SK-N-SH (cell line): ENCODE results near the gene MID1.

Experiments
- CTCF ChIP-seq: fragments of 200-600 bp; sonication (generic); IDR thresholded peaks from 2 replicates; pipeline ENCODE4 v1.6.1; 2017; ENCODE audit warnings: antibody characterized with exemption, mild to moderate bottlenecking, moderate library complexity
- ELF1 ChIP-seq: IDR thresholded peaks from 2 replicates; pipeline ENCODE4 v1.4.0; 2012
- EZH2phosphoT487 ChIP-seq: fragments of 200-600 bp; sonication (generic); IDR thresholded peaks from 2 replicates; pipeline ENCODE4 v1.6.1; 2017; ENCODE audit warnings: low read depth, mixed run types, mild to moderate bottlenecking, antibody characterized with exemption, moderate library complexity, borderline replicate concordance
- GABPA ChIP-seq: IDR thresholded peaks from 2 replicates; pipeline ENCODE4 v1.4.0; 2012; ENCODE audit warnings: low read depth, mild to moderate bottlenecking
- IRF3 ChIP-seq: fragments of 150-350 bp; IDR thresholded peaks from 2 replicates; pipeline ENCODE4 v1.6.1; 2016; ENCODE audit warnings: mild to moderate bottlenecking, low read depth, low read length
- JUND ChIP-seq: IDR thresholded peaks from 2 replicates; pipeline ENCODE4 v1.4.0; 2012
- NRF1 ChIP-seq: IDR thresholded peaks from 2 replicates; pipeline ENCODE4 v1.6.1; 2012; ENCODE audit warnings: low read depth, mild to moderate bottlenecking, low read length
- USF1 ChIP-seq: IDR thresholded peaks from 2 replicates; pipeline ENCODE4 v1.4.0; 2012; ENCODE audit warnings: low read depth, borderline replicate concordance

GRCh38 chrX:10564484-10564883 is 55.9 kb downstream of the MID1 start:
- TF ChIP-seq NRF1 (no peak), GABPA (no peak), ELF1 (no peak), CTCF (no peak), JUND (no peak), EZH2phosphoT487 (no peak), USF1 (no peak), IRF3 (no peak)
